OCI-LY7 (cell line): ENCODE data around the gene SCTR. TPM values are rescaled to one million over a fixed set of nuclear protein-coding genes. Genes with fewer than 3 reads are reported as not detected.

Source experiments
- BruUV-seq: library from RNA; stranded (reverse); fragments of 400-500 nt; replicated peaks from 2 replicates; lab custom pipeline; 2021; lab: Mats Ljungman, UMichigan
- CTCF ChIA-PET: fragments of 300-600 bp; sonication (Branson Sonifier 250); formaldehyde crosslinking; loops from one replicate; lab custom pipeline; 2022; ENCODE audit warnings: antibody characterized with exemption; ENCODE audit not compliant: unreplicated experiment; lab: Charles Lee
- POLR2A ChIA-PET: fragments of 300-600 bp; sonication (Branson Sonifier 250); formaldehyde crosslinking; loops from one replicate; lab custom pipeline; 2022; ENCODE audit warnings: antibody characterized with exemption; lab: Charles Lee
- DNase-seq: peaks from one replicate; pipeline ENCODE4 v3.0.0-alpha.2; 2015; ENCODE audit warnings: low spot score
- H2AFZ ChIP-seq: fragments of 200-600 bp; sonication (generic), shearing (Covaris generic); 2 replicates; pipeline ENCODE4 v1.6.1; 2014; ENCODE audit warnings: mild to moderate bottlenecking, antibody characterized with exemption, low read length, moderate library complexity
- H3K27ac ChIP-seq: fragments of 200-600 bp; sonication (generic); 2 replicates; pipeline ENCODE4 v1.5.1; 2014; ENCODE audit warnings: mixed run types, low read depth, mild to moderate bottlenecking, moderate library complexity, low read length, inconsistent platforms; ENCODE audit not compliant: poor library complexity, severe bottlenecking
- H3K36me3 ChIP-seq: fragments of 200-600 bp; sonication (generic); 2 replicates; pipeline ENCODE4 v1.6.1; 2014; ENCODE audit warnings: mild to moderate bottlenecking, antibody characterized with exemption, low read length, moderate library complexity, mixed read lengths; ENCODE audit not compliant: insufficient read depth
- H3K4me1 ChIP-seq: fragments of 200-600 bp; sonication (generic); 2 replicates; pipeline ENCODE4 v1.5.1; 2014; ENCODE audit warnings: mild to moderate bottlenecking, low read length; ENCODE audit not compliant: insufficient read depth, poor library complexity, severe bottlenecking
- H3K4me2 ChIP-seq: fragments of 200-600 bp; sonication (generic); 2 replicates; pipeline ENCODE4 v1.6.1; 2014; ENCODE audit warnings: mild to moderate bottlenecking, low read length
- H3K4me3 ChIP-seq: fragments of 200-600 bp; sonication (generic); 2 replicates; pipeline ENCODE4 v1.5.1; 2014; ENCODE audit warnings: mild to moderate bottlenecking, low read depth, low read length; ENCODE audit not compliant: poor library complexity, severe bottlenecking
- H3K79me2 ChIP-seq: fragments of 200-600 bp; sonication (generic); 2 replicates; pipeline ENCODE4 v1.6.1; 2016; ENCODE audit warnings: low read depth, mild to moderate bottlenecking, low read length, moderate library complexity, mixed read lengths; ENCODE audit not compliant: insufficient read depth
- H3K9me2 ChIP-seq: fragments of 200-600 bp; sonication (generic); 2 replicates; pipeline ENCODE4 v1.6.1; 2016; ENCODE audit warnings: mild to moderate bottlenecking, low read length, mixed read lengths; ENCODE audit not compliant: insufficient read depth
- H3K9me3 ChIP-seq: fragments of 200-600 bp; sonication (generic); 2 replicates; pipeline ENCODE4 v1.6.1; 2014; ENCODE audit warnings: mild to moderate bottlenecking, mixed run types, low read length, mixed read lengths
- H4K20me1 ChIP-seq: fragments of 200-600 bp; sonication (generic); 2 replicates; pipeline ENCODE4 v1.6.1; 2014; ENCODE audit warnings: mild to moderate bottlenecking, antibody characterized with exemption, low read length, moderate library complexity, mixed read lengths; ENCODE audit not compliant: insufficient read depth
- CTCF ChIP-seq: fragments of 200-600 bp; sonication (generic); conservative IDR thresholded peaks from 2 replicates; pipeline ENCODE4 v1.5.1; 2014; ENCODE audit warnings: mild to moderate bottlenecking, antibody characterized with exemption, low read length, moderate library complexity, mixed read lengths
- EZH2phosphoT487 ChIP-seq: fragments of 200-600 bp; sonication (generic); IDR thresholded peaks from 2 replicates; pipeline ENCODE4 v1.6.1; 2018; ENCODE audit warnings: low read depth, borderline replicate concordance, mild to moderate bottlenecking, mixed run types, antibody characterized with exemption, low read length, moderate library complexity, mixed read lengths
- intact Hi-C: fragments of 100-400 bp; cut with micrococcal nuclease; formaldehyde crosslinking; loops from one replicate; pipeline ENCODE4 v1.10.0; 2022; ENCODE audit not compliant: unreplicated experiment
- total RNA-seq, 2 experiments: library from RNA; depleted of rRNA in 1 of 2; stranded (reverse); fragments of >200 nt in 1 of 2; shearing (Covaris generic) in 1 of 2; gene quantifications; 2 replicates each; pipeline ENCODE4 v1.2.3, GENCODE V29; 2014 to 2022

SCTR gene
- total RNA-seq, 2 experiments from 2014 or later, result not detected

- Histone ChIP-seq H2AFZ (no peak overlapping the region), H3K79me2 (no peaks in the 10 kb centered on the region), H3K4me3 (no peak overlapping the region), H3K9me3 (0 out of 2 replicates have a peak, but pooled peaks cover 8% of the 10 kb centered on the region), H3K27ac (no peak overlapping the region), H4K20me1 (no peaks in the 10 kb centered on the region), H3K9me2 (no peaks in the 10 kb centered on the region), H3K4me2 (no peak overlapping the region), H3K4me1 (no peaks in the 10 kb centered on the region), H3K36me3 (no peaks in the 10 kb centered on the region)
- intact Hi-C loops, result no loop called here
- no peak for DNase-seq
- CTCF ChIA-PET, result no interaction called here
- BruUV-seq, result no TSS peak
- TF ChIP-seq CTCF, result no peak
- no peak for TF ChIP-seq EZH2phosphoT487
- POLR2A ChIA-PET, result interaction anchor here (0.8 to 1.3 kb wide), 2 partner anchors 11 to 17 kb away, joined by 3 read pairs; no protein-coding TSS in a partner anchor
These were observed 27.6 kb downstream of the SCTR start for GRCh38 chr2:119496682-119497081.

- Histone ChIP-seq H3K4me1 (no peaks in the 10 kb centered on the region), H3K9me3 (0 out of 2 replicates have a peak, but pooled peaks cover 6% of the 10 kb centered on the region), H3K79me2 (no peaks in the 10 kb centered on the region), H2AFZ (no peak overlapping the region), H3K4me3 (no peak overlapping the region), H4K20me1 (no peaks in the 10 kb centered on the region), H3K27ac (no peak overlapping the region), H3K9me2 (no peaks in the 10 kb centered on the region), H3K4me2 (no peak overlapping the region), H3K36me3 (no peaks in the 10 kb centered on the region)
- no TSS peak for BruUV-seq
- TF ChIP-seq EZH2phosphoT487 (no peak), CTCF (peak; percentile 27; the same call in 1 of the 2 replicates)
- no peak for DNase-seq
- ChIA-PET POLR2A (interaction anchor here (1.3 kb wide), 1 partner anchor 10 kb away, joined by 3 read pairs; no protein-coding TSS in a partner anchor), CTCF (no interaction called here)
- intact Hi-C loops, result no loop called here
These were observed 28.3 kb downstream of the SCTR start for GRCh38 chr2:119495948-119496347.

- no peak overlapping the region for H3K27ac ChIP-seq
- H4K20me1 ChIP-seq, result no peaks in the 10 kb centered on the region
- POLR2A ChIA-PET, result interaction anchor here (0.6 kb wide), 1 partner anchor 1039 kb away, joined by 3 read pairs; no protein-coding TSS in a partner anchor
- H3K9me3 ChIP-seq, result 0 out of 2 replicates have a peak, but pooled peaks cover 3% of the 10 kb centered on the region
- TF ChIP-seq CTCF (0 out of 2 replicates have a peak, but pooled peaks have one; percentile 25), EZH2phosphoT487 (no peak)
- H3K9me2 ChIP-seq, result no peaks in the 10 kb centered on the region
- no TSS peak for BruUV-seq
- no peaks in the 10 kb centered on the region for H3K79me2 ChIP-seq
- no peak for DNase-seq
- no peaks in the 10 kb centered on the region for H3K36me3 ChIP-seq
- no peak overlapping the region for H3K4me3 ChIP-seq
- no peak overlapping the region for H3K4me2 ChIP-seq
- intact Hi-C loops, result no loop called here
- no peaks in the 10 kb centered on the region for H3K4me1 ChIP-seq
- H2AFZ ChIP-seq, result no peak overlapping the region
- CTCF ChIA-PET, result no interaction called here
These were observed 30.0 kb downstream of the SCTR start for GRCh38 chr2:119494163-119494790.
